GM19328 (cell line): ENCODE data around the gene RPP21.
"Not testable (repeated sequence)": the region's sequence is repeated elsewhere in the genome, so short reads cannot be mapped to it uniquely, and the experiment has no call there.

Experiments used
- ATAC-seq: cut with Tn5 transposase; IDR thresholded peaks from one replicate; pipeline ENCODE4 v1.9.1; 2021; ENCODE audit warnings: mild to moderate bottlenecking, moderate library complexity; ENCODE audit not compliant: unreplicated experiment

The RPP21 gene

GRCh38 chr6:30369280-30369679 is 24.3 kb downstream of the RPP21 start:
- not testable (repeated sequence) for ATAC-seq

- ATAC-seq = no peak
Measured at GRCh38 chr6:30378290-30378937, 33.5 kb downstream of the RPP21 start.

- no peak for ATAC-seq
Measured at GRCh38 chr6:30380464-30380863, 35.5 kb downstream of the RPP21 start.

- ATAC-seq = no peak
Measured at GRCh38 chr6:30386166-30386565, 41.2 kb downstream of the RPP21 start.

- ATAC-seq = no peak
Measured at GRCh38 chr6:30391240-30391639, 46.3 kb downstream of the RPP21 start.

- no peak for ATAC-seq
Measured at GRCh38 chr6:30394139-30394538, 49.2 kb downstream of the RPP21 start.
